Measurements from ENCODE around the gene C1orf141.

- TF ChIP-seq POLR2AphosphoS5 (IDR thresholded peaks at IDR 0.05) (no peak), CTCF (IDR thresholded peaks at IDR 0.05) (no peak), POLR2A (IDR thresholded peaks at IDR 0.05) (no peak)
Measured at GRCh38 chr1:67100833-67101232, 33.9 kb downstream of the C1orf141 start.
